D341Med (cell line): ENCODE measurements around the gene SAMD15.
A peak's percentile ranks its signal among the peaks of the same experiment; 100 is the strongest.
"Not testable (repeated sequence)": the region's sequence is repeated elsewhere in the genome, so short reads cannot be mapped to it uniquely, and the experiment has no call there.

Source experiments
- DNase-seq: peaks from one replicate; pipeline ENCODE4 v3.0.0; 2012; ENCODE audit warnings: low spot score

Gene SAMD15

DNA sequence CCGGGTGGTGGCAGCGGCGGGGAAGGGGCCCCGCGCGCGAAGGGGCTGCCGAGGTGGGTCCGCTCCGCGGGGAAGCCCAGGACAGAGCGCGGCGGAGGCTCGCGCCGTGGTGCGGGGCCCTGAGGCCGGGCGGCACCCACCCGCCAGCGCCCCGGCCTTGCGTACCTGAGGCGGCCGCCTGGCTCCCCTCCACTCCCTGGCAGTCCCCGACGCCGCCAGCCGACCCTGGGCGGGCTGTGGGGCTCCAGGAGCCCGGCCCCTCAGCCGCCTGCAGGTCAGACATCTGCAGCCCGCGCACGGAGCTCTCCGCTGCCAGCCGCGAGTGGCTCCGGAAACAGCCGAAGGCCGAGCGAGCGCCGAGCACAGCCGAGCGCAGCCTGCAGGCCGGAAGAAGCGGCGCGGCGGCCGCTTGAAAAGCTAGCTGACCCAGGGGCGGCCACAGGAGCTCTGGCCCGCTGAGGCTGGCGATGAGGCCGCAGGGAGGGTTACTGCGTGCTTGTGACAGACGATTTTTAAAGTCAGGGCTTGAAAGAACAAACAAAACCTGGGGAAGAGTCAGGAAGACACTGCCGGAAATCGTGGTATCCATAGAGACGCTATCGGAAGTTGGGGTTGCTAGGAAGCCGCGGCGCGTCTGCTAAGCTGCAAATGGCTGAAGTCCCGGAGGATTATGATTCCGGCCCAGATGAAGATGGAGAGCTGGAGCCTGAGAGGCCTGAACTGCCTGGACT is at the start of gene SAMD15, which contains the start of gene TMED8:
SAMD15 (plus strand) TSS at position 609 of the 731 bp plus-strand sequence; CDS start at position 649, 40 bp downstream.
TMED8 (minus strand) TSS at position 324 of the 731 bp plus-strand sequence; CDS start at position 283, 41 bp downstream.
- peak; percentile 97 for DNase-seq

DNA sequence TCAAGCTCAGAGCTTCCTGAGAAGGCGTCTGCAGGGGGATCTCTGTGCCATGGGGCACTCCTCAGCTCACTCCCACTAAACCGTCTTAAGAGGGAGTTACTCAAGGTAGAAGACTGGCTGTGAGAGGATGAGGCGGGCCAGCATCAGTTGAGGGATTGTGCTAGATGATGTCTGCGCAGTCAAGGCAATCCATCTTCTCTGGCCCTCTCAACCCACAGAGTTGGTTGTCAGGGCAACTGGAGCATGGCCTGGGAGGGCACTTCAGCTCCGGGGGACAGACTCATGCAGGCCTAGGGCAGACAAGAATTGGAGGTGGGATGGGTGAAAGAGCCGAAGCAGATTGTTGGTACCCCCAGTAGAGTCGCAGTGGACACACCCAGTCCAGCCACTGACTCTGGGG is 47.3 kb upstream of the SAMD15 start:
- no peak for DNase-seq

DNA sequence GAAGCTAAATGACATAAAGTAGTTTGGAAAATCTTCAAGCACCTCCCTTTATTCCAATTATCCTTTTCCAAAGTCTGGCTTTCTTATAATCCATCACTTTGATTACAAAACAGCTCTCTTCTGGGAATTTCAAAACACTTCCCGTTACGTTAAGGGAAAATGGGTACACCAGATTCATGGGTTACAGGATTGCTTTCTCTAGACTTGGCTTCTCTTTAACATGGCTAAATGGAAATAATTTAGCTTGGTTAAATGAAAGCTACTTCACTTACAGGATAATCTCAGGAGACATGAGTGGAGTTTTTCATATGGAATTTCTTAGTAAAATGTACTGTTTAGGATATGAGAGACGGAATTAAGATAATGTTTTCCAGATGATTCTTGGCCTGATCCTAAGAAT is 41.6 kb upstream of the SAMD15 start:
- DNase-seq: no peak

DNA sequence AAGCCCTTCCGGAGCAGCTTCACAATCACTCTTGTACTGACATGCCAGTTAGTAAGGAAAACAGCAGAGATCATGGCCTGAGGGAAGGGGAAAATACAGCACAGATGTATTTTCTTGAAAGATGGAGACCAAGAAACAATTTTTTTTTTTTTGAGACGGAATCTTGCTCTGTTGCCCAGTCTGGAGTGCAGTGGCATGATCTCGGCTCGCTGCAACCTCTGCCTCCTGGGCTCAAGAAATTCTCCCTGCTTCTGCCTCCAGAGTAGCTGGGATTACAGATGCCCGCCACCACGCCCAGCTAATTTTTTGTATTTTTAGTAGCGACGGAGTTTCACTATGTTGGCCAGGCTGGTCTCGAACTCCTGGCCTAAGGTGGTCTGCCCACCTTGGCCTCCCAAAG is 39.9 kb upstream of the SAMD15 start:
- not testable (repeated sequence) for DNase-seq

DNA sequence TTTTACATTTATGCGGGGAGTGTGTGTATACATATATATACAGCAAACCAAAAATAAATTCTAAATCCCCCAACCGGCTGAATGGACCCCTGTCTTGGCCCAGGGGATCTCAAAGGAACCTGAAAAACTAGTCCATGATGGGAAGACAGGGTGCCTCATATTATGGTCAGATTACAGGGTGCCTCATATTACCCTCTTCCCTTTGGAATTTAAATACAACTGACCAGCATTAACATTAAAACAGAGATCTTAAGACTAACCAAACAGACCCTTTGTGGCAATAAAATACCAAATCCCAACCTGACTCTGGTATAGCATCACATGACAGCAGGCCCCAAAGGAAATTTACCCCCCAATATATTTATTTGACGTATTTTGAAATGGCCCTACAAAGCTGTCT is 39.3 kb upstream of the SAMD15 start:
- DNase-seq: no peak

DNA sequence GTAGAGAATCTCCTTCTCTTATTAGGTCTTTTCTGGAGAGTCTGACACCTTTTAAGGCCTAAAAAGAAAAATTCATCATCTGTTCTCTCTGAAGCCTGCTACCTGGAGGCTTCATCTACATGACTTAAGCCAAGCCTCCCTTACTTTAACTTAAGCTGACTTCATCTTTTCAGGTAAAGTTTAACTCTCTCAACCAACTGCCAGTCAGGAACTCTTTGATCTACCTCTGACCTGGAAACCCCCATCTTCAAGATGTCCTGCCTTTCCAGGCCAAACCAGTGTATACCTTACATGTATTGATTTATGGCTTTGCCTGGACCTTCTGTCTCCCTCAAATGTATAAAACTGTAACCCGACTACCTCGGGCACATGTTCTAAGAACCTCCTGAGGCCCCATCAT is 38.9 kb upstream of the SAMD15 start:
- no peak for DNase-seq

DNA sequence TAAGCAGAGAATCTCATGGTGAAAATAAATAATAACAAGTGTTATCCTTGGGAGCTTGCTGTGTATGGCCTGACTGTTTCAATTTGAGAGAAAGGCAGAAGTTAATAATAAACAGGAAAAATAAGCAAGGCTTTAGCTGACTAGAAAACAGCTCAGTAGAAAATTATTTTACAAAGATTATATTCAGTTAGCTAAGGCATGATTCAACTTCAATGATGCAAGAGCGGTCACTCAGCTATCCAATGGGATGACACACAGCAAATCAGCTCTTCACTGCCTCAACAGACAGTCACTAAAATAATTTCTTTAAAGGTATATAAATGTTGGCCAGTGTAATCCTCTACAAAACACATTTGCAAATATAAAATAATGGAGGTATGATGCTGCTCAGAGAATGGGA is 37.8 kb upstream of the SAMD15 start:
- DNase-seq: no peak

DNA sequence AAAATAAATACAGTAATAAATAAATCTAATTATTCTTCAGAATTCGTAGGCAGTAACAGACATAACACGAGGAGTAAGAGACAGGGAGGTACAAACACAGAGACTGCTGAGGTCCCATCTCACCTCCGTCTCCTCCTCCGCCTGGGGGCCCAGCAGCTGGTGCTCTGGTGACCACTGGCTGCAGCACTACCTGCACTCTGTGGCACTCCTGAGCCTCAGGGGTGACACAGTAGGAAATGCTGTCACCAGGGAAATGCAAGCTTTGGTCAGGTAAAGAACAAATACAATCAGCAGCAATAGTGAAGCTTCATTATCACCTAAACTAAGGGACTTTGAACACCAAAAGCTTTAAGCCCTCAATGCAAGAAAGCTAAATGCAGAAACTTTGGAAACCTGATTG is 36.8 kb upstream of the SAMD15 start:
- DNase-seq: no peak

DNA sequence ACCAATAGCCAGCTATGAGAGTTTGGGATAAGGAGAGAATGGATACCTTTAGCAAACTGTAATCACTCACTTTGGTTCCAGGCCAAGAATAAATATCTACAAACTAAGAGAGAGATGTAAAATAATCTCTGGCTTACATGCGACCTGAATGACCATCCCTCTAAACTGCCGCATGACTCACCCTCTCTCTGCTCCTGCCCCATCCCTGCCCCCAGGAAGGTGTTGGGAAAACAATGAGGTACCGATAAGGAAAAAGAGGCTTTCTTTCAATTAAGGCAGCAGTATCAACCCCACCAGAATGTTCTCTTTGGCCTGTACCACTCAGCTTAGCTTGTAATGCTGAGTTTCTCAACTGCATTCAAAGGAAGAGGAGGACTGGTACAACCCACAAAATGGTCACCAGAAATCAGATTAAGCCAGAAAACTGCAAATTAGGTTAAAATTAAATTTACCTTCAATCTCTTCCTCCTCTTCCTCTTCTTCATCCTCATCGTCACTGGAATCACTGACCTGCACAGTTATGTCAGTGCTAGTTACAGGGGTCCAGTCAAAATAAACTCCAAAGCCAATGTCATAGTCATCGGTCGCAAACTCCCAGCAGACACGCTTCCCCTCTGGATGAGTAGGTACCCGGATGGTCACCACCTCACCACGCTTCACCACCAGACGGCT is 34.3 kb upstream of the SAMD15 start:
- no peak for DNase-seq

DNA sequence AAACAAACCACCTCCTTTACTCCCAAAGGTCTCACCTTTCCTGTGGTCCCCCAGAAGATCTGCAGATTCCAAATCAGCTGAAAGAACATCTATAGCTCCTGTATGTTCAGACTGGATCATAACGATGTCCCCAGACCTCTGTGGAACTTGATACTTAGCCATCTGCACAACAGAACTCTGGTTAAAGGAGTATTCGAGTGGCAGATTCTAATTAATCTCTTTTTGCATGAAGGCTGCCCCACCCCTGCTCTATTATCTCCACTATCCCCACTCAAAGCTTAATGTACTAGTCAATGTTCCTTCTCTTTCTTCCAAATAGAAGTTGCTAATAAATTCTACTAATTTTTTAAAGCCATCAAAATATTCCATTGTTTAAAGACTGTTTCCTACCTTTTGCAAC is 33.5 kb upstream of the SAMD15 start:
- no peak for DNase-seq

DNA sequence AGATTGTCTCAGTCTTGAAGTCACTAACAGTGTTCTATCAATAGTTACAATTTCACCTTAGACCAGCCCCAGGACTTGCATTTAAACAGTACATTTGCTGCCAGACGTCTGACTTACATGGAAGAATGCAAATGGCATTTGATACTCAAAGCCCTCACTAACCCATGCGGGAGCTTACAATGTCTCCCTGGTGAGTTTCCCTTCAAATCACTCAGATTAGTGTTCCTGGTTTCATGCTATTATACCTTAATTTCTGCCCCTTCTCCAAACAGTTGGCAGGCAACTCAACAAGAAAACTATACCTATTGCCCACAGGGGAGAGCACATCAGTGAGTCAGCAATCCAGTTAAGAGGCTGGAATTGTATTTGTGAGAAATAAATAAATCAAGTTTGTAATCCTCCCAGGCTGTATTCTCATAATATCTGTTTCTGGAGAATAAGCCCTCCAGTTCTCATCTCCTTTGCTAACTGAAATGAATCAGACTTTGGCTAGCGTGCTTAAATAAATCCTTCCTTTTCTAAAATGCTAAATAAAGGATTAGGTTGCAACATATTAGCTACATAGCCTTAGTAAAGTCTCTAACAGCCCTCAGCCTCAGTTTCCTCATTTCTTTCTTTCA is 32.7 kb upstream of the SAMD15 start:
- DNase-seq: no peak

DNA sequence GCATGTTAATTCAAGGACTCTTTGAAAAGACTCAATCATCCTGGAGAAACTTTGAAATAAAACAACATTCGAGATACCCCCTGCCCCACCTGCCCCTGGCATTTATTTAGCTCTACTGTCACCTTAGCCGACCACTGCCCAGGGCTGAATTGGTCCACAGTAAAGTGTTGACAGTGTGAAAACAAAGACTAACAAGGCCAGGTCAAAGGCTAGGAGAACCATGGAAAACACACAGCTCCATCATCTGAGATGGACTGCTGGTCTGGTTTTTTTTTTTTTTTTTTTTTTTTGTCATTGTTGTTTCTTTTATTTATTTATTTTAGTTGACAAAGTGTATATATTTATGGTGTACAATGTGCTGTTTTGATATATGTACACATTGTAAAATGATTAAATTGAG is 30.7 kb upstream of the SAMD15 start:
- DNase-seq: no peak

DNA sequence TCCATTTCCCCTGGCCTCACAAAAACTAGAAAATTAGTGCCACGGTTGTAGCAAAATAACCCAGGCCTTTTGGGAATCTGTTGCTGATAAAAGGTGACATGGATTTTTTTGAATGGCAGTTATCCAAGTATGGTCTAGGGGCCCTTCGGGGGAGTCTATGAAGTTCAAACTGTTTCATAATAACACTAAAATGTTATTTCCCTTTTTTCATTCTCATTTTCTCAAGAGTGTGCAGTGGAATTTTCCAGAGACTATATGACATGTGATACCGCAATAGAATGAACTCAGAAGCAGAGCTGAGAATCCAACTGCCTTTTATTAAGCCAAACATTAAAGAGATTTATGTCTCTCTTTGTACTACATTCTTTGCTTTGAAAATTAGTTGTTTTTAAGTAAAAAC is 29.4 kb upstream of the SAMD15 start:
- DNase-seq: no peak

DNA sequence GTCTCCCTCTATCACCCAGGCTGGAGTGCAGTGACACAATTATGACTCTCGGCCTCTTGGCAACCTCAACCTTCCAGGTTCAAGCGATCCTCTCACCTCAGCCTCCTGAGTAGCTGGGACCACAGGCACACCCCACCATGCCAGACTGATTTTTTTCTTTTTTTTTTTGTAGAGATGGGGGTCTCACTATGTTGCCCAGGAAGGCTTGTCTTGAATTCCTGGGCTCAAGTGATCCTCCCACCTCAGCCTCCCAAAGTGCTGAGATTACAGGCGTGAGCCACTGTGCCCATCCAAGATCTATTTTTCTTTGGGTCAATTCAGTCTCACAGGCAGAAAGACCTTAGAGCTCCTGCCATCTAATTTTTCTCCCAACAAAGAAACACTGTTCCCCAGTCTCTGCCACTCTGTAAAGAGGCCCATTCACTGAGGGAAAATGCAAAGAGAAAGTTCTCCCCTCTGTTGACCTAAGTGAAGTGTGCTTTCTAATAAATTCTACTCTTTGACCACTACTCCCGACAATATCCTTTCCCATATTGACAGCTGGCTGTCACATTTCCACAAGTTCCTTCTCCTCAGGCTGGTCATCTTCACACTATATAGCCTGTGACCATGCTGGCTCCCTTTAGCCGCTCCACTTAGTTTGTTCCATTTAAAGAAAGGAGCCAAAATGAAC is 23.6 kb upstream of the SAMD15 start:
- DNase-seq: no peak

DNA sequence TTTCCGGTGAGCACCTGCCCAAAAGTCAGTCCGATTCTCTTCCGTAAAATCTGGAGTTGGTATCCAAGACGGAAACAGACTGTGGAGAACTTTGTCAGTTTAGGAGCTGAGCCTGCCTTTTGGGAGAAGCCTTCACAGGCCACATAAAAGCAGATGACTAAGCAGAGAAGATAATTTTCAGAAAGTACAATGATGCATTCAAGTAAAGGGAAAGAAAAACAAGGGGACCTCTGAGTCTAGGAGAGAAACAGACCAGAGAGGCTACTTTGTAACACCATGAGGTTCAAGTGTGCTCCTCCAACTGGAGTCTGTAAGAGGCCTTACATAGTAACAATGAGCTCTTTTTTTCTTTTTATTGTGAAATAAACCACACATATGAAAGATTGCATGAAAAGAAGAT is 21.4 kb upstream of the SAMD15 start:
- DNase-seq: no peak

DNA sequence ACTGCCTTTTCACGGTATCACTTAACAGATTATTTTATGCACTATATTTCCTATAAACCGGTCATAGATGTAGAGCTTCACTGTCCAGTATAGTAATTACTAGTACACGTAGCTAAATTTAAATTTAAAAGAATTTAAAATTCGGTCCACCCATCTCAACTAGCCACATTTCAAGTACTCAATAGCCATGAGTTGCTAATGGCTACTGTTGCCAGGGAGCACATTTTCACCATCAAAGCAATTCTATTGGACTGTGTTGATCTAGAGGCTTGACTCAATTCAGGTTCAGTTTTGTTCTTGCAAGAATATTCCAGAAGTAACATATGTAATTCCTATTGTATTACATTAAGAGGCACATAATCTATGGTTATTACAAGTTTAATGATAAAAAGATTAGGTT is 20.3 kb upstream of the SAMD15 start:
- DNase-seq: no peak

DNA sequence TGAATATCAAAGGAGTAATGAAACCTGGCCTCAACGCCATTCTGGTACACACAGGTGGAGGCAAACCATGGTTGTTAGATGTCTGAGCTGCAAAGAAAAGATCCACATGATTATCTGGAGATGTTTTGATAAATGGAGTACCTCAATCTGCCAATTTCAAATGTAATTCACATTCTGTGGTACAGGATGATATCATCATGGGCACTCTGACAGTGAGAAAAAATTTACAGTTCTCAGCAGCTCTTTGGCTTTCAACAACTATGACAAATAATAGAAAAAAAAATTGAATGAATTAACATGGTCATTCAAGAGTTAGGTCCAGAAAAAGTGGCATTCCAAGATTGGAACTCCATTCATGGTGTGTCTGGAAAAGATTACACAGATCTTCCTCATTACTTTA is 17.6 kb upstream of the SAMD15 start:
- DNase-seq: no peak

DNA sequence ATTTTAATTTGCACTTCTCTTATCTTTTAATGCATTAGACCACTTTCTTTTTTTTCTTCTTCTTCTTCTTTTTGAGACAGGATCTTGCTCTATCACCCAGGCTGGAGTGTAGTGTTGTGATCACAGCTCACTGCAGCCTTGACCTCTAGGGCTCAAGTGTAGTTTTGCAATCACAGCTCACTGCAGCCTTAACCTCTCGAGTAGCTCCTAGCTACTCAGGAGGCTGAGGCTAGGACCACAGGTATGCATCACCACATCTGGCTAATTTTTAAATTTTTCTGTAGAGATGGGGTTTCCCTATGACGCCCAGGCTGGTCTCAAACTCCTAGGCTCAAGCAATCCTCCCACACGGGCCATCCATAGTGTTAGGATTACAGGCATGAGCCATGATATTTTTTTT is 13.0 kb upstream of the SAMD15 start:
- no peak for DNase-seq

DNA sequence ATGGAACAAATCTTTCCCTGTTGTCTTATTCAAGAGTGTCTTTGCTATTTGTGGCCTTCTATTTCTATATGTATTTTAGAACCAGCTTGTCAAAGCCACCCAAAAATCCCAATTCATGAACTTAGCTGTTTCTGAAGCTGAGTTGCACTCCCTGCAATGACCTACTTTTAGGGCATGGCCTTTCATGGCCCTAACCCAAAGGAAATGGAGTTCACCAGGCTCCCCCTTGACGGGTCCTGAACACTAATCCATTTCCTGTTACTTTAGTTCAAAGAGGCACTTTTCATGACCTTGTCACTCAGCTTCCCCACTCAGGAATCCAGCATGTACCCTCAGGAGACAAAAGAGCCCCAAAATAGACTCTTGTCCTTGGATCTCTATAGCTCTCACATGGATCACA is 7.9 kb upstream of the SAMD15 start:
- no peak for DNase-seq

DNA sequence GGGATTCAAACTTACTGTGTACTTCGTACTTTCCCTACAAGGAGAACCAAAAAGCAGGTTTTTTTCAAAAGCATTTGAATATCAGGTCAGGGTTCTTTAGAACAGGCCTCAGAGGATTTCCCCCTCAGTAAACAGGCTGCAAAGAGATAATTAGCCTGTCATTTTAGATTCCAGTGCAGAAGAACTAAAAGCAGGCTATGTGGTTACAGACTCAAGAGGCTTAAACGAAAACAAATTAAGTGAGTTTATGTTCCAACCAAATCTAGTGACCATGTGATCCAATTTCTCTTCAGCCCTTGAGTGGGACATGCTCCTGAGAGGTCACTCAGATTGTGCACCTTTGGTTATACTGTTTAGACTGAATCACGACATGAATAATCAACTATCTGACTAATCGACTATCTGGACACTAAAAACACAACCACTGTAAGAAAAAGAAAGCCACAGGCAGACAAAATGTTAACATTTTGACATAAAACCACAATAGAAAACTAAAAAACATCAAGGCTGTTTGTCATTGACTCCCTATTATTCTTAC is 4.8 kb upstream of the SAMD15 start:
- DNase-seq: no peak

DNA sequence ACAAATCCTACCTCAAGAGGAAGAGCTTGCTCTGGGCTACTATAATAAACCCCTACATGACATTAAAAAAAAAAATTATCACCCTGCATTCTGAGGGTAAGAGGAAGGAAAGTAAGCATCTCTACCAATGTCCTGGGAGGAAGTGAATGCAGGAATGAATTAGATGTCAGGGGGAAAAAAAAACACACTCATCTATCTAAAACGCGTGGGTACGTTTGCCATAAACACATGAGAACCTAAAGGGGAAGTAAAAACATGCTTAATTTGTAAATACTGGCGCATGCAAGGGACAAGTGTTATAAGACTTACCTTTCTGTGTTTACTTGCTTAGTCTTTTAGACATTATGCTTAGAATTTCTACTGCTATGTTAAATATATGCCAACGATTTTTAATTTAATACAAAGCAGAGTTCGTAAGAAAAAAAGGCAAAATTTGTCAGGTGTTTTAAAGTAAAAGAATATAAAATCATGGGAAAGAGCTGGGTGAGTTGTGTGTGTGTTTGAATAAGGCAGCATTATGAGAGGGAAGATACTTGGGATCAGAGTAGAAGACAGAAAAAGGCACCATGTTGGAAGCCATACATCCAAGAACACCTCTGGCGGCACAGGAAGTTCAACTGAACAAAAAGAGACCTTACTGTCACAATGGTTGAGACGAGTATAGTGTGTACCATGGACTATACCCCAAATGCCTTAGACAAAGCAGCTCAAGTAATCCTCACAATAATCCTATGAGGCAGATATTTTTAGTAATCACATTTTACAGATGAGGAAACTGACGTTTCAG is 1.8 kb upstream of the SAMD15 start:
- no peak for DNase-seq
